Activated CD4-positive, alpha-beta T cell treated with anti-CD3 and anti-CD28 coated beads, Interleukin-2, Interleukin-4, amounts not matched to agents 100 ng/mL and 50 ng/mL, durations not matched to agents 16 hours and 8 hours (primary cell): ENCODE data around the gene ARL5B.

Source experiments
- DNase-seq: peaks from one replicate; pipeline ENCODE4 v3.0.0-alpha.2; 2020; ENCODE audit warnings: low spot score

The ARL5B gene

DNA sequence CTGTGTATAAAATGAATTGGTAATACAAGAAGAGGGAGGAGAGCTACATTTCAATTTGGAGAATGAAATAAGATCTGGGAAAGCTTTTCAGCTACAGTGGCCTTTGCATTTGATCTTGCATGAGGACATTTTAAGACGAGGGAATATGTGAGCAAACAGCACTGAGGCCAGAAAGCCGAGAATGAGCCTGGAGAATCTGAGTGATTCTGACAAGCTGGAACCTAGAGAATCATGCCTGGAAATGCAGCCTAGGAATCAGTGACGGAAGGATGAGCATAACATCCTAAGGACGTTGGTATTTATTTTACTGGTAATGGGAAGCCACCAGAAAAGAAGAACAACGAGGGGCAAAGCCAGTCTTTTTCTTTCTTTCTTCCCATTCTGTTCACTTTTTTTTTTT, 44.3 kb downstream of the ARL5B start:
- DNase-seq: no peak

- DNase-seq: no peak
Observed at GRCh38 chr10:18710201-18710653, 51.0 kb downstream of the ARL5B start.

DNA sequence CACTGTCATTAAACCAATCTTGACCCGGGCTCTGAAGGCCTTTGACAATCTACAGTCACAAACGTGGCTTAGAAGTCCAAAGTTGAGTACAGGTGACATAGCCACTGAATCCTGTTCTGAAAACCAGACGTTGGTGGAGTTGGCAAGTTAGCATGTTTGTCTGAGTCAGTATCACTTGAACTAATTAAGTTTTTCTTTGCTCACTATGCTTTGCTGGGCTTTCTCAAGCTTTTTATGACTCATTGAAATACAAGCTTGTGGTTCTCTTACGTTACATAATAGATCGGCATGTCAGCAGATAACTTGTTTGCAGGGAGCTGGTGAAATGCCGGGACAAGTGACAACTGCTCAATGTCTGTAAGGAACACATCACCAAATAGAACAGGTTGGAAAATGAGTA, 53.8 kb downstream of the ARL5B start:
- DNase-seq: no peak

DNA sequence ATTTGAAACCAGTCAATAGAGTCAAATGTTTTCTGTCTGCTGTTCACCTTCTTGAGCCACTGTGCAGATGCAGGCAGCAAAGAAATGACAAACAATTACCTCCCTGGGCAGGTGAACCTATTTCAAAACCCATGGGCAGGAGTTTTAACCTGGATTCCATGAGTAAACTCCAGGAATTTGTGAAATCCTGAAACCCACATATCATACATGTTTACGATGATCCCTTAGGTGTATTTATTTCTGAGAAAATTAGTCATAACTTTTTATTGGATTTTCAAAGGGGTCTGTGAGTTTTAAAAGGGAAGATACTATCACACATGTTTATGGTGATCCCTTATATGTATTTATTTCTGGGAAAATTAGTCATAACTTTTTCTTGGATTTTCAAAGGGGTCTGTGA, 59.8 kb downstream of the ARL5B start:
- no peak for DNase-seq

DNA sequence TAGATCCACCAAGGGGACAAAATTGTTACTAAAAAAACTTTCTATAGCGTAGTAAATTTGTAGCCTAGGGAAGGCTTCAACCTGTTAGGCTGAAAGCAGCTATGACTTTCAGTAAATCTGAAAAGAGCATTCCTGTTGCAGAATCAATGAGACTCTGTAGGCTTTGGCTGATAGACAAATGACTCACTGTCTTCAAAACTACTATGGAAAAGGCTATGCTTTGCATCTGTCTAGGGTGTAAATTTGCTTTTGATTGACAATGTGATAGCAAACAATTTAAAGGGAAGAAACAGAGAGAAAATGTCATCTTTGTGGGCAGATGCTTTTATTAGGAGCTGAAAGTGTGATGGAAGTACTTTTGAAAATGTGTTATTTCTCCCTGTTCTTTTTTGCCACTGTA, 60.6 kb downstream of the ARL5B start:
- DNase-seq: no peak

- no peak for DNase-seq
Observed at GRCh38 chr10:18721067-18721466, 61.8 kb downstream of the ARL5B start.

- DNase-seq: no peak
Observed at GRCh38 chr10:18723801-18724200, 64.6 kb downstream of the ARL5B start.
